Fibroblast of skin of right biceps (primary cell): ENCODE results near the gene ZMYND19.
"Not testable (repeated sequence)": the region's sequence is repeated elsewhere in the genome, so short reads cannot be mapped to it uniquely, and the experiment has no call there.

ENCODE experiments used
- DNase-seq: peaks from one replicate; pipeline ENCODE4 v3.0.0-alpha.2; 2013

ZMYND19 gene

DNA sequence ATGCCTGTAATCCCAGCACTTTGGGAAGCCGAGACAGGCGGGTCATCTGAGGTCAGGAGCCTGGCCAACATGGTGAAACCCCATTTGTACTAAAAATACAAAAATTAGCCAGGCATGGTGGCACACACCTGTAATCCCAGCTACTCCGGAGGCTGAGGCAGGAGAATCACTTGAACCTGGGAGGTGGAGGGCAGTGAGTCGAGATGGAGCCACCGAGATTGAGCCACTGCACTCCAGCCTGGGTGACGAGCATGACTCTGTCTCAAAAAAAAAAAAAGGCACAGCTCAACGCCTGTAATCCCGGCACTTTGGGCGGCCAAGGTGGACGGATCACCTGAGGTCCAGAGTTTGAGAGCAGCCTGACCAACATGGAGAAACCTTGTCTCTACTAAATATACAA lies 36.7 kb downstream of the ZMYND19 start:
- not testable (repeated sequence) for DNase-seq

DNA sequence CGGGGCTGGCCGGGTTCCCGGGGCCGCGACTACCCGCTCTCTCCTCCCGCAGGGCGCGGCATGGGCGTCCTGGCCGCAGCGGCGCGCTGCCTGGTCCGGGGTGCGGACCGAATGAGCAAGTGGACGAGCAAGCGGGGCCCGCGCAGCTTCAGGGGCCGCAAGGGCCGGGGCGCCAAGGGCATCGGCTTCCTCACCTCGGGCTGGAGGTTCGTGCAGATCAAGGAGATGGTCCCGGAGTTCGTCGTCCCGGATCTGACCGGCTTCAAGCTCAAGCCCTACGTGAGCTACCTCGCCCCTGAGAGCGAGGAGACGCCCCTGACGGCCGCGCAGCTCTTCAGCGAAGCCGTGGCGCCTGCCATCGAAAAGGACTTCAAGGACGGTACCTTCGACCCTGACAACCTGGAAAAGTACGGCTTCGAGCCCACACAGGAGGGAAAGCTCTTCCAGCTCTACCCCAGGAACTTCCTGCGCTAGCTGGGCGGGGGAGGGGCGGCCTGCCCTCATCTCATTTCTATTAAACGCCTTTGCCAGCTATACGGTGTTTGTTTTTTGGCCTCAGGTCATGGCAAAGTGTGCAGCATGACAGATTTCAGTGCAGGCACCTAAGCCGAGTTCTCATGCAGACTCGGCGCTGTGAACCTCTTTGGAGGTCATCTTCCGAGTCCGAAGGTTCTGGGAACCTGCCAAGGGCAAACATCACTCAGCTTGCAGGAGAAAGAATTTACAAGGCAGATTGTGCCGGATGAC lies 38.1 kb downstream of the ZMYND19 start:
- DNase-seq, result peak; percentile 3

DNA sequence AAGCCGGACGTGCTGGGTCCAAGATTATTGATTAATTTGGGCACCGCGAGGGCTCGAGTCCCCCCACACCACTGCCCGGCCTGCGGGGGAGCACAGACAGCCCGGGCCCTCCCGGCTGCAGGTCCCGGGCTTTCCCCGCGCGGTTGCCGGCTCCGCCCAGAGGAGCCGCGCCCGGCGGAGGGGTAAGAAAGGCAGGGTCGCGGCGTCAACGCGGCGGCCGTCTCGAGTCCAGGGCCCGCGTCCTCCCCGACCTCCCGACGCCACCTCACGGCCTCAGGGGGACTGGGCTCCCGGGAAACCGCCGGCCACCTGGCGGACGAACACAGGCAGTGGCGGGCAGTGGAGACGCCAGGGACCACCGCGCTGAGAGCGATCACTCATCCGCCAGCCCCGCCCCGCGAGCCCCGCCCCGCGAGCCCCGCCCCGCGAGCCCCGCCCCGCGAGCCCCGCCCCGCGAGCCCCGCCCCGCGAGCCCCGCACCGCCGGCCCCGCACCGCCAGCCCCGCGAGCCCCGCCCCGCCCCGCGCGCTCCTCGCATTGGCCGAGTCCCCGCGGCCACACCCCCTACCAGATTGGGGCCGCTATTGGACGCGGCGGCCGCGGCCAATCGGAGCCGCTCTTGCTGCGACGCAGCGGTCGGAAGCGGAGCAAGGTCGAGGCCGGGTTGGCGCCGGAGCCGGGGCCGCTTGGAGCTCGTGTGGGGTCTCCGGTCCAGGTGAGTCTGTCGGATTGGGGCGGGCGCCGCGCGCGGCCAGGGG lies 38.9 kb downstream of the ZMYND19 start, which contains the start of gene MRPL41:
Gene MRPL41, plus strand, starts transcription at position 616 of the 758 bp plus-strand sequence. CDS start 203 bp downstream, outside the sequence.
- DNase-seq, result peak; percentile 88

DNA sequence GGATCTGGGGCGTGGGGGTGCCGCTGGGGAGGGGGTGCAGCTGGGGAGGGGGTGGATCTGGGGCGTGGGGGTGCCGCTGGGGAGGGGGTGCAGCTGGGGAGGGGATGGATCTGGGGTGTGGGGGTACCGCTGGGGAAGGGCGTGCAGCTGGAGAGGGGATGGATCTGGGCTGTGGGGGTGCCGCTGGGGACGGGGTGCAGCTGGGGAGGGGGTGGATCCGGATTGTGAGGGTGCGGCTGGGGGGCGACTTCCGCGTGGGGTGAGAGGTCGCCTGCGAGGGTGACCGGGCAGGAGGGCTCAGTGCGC lies 39.4 kb downstream of the ZMYND19 start:
- DNase-seq, result not testable (repeated sequence)

DNA sequence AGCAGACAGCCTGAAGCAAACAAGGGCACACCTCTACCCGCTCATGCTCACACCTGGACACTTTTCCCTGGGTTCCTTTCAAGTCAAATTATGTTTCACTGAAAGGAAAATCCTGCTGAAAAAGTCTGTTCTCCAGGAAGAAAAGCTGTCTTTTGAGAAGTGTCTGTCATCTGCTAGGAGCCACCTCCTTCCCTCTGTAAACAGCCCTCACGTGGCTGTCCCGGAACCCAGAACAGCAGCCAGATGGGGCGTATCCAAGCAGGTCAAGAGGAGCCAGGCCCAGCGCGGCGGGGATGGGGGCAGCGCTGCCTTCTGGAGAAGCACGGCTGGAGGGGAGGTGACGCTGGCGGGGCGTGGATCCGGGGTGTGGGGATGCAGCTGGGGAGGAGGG lies 40.1 kb downstream of the ZMYND19 start, which contains the start of gene PNPLA7:
Gene PNPLA7, minus strand, starts transcription at position 172 of the 391 bp plus-strand sequence. CDS start 205 bp downstream, outside the sequence.
- peak; percentile 54 for DNase-seq

DNA sequence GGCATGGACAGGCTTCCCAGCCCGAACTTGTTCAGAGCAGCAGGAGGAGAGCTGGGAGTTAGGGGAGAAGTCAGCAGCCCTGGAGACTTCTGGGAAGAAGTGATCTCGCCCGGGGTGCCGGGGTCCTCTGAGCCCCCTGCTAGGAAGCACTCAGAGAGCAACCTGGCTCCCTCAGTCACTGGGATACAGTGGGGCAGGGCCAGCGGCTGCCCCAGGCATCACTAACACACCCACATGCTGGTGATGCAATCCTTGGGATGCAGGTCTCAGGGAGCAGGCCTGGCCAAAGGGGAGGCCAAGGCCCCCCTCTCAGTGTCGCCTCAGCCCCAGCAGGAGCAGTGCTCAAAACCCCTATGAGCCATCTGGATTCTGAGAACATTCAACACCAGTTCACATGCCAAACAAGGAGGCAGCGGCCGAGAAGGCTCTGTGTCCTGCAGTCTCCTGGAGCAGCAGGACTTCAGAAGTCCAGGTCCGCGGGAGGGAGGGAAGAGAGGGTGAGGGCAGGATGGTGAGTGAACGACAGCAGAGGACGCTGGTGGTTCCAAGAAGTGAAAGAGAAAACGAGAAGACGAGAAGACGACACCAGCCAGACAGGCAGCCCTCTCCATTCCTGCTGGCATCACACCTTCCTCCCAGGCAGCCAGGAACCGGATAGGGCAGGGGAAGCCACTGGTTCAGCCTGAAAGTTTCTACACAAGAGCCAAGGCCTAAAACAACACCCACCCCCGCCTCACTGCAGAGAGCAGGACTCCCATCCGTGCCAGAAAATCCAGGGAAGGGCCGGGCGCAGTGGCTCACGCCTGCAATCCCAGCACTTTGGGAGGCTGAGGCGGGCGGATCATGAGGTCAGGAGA lies 42.4 kb downstream of the ZMYND19 start:
- DNase-seq, result no peak

DNA sequence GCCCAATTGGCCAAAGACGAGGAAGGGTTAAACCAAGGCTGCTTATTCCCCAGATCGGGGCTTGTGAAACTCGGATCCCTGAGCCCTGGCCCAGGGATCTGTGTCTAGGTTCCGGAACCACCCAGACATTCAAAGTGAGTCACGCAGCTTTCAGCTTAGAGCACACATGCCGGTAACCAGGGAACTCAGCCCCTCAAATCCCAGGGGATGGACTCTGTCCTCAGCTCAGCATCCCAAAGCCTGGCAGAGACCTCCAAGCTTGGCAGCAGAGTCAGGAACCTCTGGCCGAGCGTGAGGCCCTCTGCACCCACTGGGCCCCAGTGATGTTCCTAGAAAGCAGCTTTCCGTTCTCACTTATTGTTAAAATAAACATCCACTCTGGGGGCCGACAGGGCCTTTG lies 45.2 kb downstream of the ZMYND19 start:
- peak; percentile 24 for DNase-seq

DNA sequence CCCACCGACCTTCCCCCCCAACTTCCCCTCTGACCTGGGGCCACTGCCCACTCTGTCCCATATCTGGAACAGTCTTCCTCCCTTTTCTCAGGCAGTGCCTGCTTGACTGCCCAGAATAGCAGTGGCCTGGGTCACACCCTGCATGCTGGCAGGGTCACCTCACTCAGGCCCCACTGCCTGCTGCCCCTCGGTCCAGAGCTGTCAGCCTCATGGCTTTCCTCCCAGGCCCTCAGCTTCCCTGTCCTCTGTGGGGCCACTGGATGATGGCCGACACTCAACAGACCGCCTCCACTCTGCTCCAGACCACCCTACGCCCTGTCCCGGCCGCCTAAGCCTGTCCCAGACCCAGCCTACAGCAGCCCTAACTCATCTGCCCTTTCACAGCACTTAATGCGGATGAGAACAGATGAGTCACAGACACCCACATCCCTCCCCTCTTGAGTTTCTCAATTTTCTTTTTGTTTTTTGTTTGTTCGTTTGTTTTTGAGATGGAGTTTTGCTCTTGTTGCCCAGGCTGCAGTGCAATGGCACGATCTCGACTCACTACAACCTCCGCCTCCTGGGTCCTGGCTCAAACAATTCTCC lies 46.0 kb downstream of the ZMYND19 start:
- no peak for DNase-seq

DNA sequence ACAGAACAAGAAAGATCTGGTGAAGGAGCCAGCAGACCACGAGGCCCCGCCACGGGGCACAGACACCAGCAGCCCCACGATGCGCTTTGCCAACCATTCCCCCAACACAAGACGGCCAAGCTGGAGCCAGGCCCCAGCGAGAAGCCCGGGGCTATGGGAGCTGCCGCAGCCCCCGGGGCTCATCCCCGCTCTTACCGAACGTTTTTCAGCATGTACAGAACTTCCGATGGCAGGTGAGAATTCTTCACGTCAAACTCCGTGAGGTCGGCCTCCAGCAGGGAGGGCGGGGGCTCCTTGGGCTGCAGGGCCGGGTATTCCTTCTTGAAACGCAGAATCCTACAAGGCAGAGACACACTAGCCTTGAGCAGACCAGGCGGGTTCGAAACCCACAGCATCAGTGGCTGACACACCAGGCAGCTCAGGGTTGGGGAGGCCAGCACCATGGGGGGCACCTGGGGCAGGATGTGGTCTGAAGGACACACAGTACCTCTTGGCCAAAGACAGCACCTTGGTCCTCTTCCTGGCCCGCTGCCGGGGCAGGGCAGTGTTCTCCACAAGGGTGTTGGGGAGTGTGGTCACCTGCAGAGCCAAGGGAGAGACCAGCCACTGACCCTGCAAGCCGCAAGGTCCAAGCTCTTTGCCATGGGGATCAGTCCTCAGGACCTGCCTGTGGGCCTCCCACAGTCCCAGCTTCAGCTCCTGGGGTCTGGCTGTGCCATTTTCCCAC lies 46.9 kb downstream of the ZMYND19 start:
- no peak for DNase-seq

DNA sequence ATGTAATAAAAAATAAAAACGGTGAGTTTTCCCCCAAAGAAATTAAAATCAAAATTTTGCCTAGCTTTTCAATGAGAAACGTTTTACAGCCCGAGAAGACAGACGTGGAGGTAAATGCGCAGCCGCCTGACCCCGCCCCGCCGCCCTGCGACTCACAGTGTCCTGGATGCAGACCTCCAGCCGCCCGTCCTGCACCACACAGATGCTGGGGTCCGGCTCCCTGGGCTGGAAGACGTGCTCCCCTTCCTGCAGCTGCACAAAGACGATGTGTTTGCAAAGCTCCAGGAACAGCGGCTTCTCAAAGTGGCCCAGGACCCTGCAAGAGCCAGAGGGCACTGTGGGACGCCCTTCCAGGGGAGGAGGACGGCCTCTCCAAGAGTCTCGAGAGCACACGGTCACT lies 47.8 kb downstream of the ZMYND19 start:
- no peak for DNase-seq

DNA sequence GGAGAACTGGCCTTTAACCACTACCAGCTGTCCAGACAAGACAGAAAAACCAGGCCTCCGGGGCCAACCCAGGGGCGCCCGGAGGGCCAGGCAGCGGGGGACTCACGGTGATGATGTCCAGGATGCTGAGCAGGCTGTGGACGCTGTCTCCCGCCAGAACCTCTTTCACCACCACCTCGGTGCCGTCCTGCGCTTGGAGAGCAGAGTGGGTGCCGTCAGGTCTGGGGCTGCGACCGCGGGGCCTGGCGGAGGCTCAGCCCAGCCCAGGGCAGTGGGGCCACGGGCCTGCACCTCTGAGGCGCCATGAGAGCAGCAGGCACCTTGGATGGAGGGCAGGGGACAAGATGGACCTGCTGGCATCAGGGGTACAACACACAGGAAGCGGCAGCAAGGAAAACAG lies 49.8 kb downstream of the ZMYND19 start:
- no peak for DNase-seq

DNA sequence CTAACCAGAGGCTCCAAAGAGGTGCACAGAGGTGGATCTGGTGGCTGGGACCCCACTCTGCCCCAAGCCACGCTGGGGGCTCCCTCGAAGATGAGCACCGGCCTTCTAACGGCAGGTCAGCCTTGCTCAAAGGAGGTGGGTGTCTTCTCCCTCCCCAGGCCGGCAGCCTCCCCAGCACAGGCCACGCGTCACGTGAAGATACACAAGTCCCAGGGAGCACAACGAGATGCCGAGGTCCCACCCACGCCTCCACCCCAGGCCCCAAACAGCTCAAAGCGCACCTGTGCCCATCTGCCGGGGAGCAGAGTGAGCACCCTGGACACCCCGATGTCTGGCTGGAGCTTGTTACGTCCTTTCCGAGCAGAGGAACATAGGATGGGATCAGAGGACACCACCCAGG lies 52.3 kb downstream of the ZMYND19 start:
- DNase-seq, result no peak

DNA sequence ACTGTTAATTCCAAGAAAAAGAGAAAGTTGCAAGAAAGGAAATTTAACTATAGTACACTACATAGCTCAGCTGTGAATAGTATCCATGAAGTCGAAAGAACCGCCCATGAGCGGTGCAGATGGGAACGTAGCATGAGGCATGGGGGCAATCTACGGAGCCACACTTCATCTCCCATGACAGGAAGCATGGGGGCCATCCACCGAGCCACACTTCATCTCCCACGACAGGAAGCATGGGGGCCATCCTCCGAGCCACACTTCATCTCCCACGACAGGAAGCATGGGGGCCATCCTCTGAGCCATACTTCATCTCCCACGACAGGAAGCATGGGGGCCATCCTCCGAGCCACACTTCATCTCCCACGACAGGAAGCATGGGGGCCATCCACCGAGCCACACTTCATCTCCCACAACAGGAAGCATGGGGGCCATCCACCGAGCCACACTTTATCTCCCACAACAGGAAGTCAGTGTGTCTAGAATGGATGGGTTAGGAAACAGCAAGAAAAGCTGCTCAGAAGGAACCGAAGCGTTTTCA lies 53.6 kb downstream of the ZMYND19 start:
- not testable (repeated sequence) for DNase-seq

DNA sequence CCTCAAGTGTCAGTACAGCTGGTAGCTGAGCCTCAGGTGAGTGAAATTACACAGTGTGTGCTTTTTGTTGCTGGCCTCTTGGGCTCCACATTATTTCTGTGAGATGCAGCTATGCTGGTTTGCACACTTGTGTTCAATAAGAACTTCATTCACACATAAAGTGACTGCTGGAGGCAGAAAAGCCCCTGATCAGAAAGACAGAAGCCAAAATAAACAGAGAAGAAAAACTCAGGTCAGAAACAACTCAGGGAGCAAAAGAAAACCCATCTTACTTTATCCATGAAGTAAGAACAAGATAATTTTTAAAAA lies 55.2 kb downstream of the ZMYND19 start:
- no peak for DNase-seq

DNA sequence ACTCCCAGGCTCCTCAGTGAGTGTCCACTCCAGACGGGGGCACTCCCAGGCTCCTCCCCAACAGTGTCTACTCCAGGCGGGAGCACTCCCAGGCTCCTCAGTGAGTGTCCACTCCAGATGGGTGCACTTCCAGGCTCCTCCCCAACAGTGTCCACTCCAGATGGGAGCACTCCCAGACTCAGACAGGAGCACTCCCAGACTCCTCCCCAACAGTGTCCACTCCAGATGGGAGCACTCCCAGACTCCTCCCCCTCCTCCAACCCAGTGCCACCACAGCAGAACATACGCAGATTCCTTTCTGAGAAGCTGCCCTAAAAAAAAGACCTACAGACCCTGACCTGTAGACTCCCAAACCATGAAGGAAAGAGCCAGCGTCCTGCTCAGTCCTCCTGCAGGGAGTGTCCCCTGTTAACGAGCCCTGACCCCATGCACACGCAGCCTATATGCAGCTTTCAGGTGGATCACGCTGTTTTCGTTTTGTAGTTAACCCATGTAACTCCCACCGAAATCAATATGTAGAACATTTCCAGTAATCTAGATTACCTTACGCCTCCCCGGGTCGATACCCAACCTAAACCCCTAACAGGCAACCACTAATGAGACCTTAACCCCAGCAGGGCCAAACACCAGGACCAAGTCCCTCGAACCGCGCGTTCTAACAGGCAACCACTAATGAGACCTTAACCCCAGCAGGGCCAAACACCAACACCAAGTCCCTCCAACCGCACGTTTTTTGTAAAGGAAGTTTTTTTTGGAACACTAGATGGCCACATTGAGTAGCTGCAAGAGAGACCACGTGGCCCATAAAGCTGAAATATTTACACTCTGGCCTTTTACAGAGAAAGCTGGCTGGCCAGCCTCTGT lies 55.8 kb downstream of the ZMYND19 start:
- peak; percentile 51 for DNase-seq

DNA sequence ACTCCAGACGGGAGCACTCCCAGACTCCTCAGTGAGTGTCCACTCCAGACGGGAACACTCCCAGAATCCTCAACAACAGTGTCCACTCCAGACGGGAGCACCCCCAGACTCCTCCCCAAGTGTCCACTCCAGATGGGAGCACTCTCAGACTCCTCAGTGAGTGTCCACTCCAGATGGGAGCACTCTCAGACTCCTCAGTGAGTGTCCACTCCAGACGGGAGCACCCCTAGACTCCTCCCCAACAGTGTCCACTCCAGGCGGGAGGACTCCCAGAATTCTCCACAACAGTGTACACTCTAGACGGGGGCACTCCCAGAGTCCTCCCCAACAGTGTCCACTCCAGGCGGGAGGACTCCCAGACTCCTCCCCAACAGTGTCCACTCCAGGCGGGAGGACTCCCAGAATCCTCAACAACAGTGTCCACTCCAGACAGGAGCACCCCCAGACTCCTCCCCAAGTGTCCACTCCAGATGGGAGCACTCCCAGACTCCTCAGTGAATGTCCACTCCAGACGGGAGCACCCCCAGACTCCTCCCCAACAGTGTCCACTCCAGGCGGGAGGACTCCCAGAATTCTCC lies 57.3 kb downstream of the ZMYND19 start:
- not testable (repeated sequence) for DNase-seq
